HG02763 (cell line): ENCODE measurements around the gene NRTN.
A peak's percentile ranks its signal among the peaks of the same experiment; 100 is the strongest.

Source experiments
- ATAC-seq: cut with Tn5 transposase; IDR thresholded peaks from one replicate; pipeline ENCODE4 v1.9.1; 2021; ENCODE audit warnings: mild to moderate bottlenecking, moderate library complexity; ENCODE audit not compliant: unreplicated experiment

Gene NRTN

GRCh38 chr19:5811117-5811516, 6.2 kb downstream of the NRTN start:
- no peak for ATAC-seq

- no peak for ATAC-seq
Observed at GRCh38 chr19:5814123-5814851, 9.4 kb downstream of the NRTN start.

- ATAC-seq: no peak
Observed at GRCh38 chr19:5814852-5815246, 10.0 kb downstream of the NRTN start.

- no peak for ATAC-seq
Observed at GRCh38 chr19:5817218-5817617, 12.4 kb downstream of the NRTN start.

- no peak for ATAC-seq
Observed at GRCh38 chr19:5818594-5818993, 13.7 kb downstream of the NRTN start.

- no peak for ATAC-seq
Observed at GRCh38 chr19:5820785-5821184, 15.9 kb downstream of the NRTN start.

GRCh38 chr19:5821521-5822180, 16.8 kb downstream of the NRTN start:
- no peak for ATAC-seq

- ATAC-seq: no peak
Observed at GRCh38 chr19:5822181-5822844, 17.4 kb downstream of the NRTN start.

GRCh38 chr19:5823579-5824281, 18.9 kb downstream of the NRTN start:
- no peak for ATAC-seq

GRCh38 chr19:5824751-5825150, 19.9 kb downstream of the NRTN start:
- ATAC-seq: no peak

- no peak for ATAC-seq
Observed at GRCh38 chr19:5825178-5825577, 20.3 kb downstream of the NRTN start.

GRCh38 chr19:5826531-5827341, 21.9 kb downstream of the NRTN start:
- ATAC-seq: no peak

GRCh38 chr19:5827342-5827890, 22.5 kb downstream of the NRTN start:
- ATAC-seq: no peak

GRCh38 chr19:5827891-5828660, 23.2 kb downstream of the NRTN start:
- peak; percentile 72 for ATAC-seq

GRCh38 chr19:5828661-5829566, 24.0 kb downstream of the NRTN start:
- ATAC-seq: no peak

- ATAC-seq: no peak
Observed at GRCh38 chr19:5829567-5830310, 24.9 kb downstream of the NRTN start.

- ATAC-seq: no peak
Observed at GRCh38 chr19:5831159-5831558, 26.3 kb downstream of the NRTN start.

- ATAC-seq: no peak
Observed at GRCh38 chr19:5832061-5832460, 27.2 kb downstream of the NRTN start.
